HG02981 (cell line): ENCODE data around the gene CREM.

Experiments used
- ATAC-seq: cut with Tn5 transposase; IDR thresholded peaks from one replicate; pipeline ENCODE4 v1.9.1; 2021; ENCODE audit warnings: mild to moderate bottlenecking, moderate library complexity; ENCODE audit not compliant: unreplicated experiment

The CREM gene

DNA sequence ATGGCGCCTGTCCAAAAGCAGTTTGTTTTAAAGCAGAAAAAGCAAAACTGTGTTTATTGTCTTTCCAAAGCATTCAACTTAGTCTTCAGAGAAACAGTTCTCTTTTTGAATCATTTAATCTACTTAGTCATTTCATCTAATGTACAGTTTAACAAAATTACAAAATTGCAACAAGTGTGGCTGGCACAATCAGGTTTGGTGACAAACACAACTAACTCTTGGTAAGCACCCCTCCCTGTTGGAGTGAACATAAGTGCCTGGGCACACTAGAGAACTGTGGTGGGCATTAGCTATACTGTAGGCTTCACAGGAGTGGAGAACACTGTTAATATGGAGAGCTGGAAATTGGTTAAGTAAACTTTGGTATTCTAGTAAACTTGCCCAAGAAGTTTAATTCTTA lies 6.9 kb downstream of the CREM start:
- ATAC-seq = no peak

DNA sequence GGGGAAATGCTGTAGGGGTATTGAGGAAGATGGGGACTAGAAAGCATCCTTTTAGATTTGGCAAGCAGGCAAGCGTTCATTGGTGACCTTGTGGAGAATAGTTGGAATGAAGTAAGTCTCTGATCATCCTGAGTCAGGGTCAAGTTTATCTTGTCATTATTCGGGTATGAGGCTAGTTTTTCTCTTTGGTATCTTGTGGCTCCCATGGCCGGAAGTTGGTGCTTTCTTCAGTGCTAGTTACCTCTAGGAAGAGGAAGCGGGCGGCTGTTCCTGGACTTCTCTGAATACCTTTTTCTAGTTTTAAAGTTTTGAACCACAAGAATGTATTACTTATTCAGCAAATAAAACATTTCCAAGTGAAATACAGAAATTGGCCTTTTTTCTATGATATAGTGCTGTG lies 9.2 kb downstream of the CREM start:
- no peak for ATAC-seq

DNA sequence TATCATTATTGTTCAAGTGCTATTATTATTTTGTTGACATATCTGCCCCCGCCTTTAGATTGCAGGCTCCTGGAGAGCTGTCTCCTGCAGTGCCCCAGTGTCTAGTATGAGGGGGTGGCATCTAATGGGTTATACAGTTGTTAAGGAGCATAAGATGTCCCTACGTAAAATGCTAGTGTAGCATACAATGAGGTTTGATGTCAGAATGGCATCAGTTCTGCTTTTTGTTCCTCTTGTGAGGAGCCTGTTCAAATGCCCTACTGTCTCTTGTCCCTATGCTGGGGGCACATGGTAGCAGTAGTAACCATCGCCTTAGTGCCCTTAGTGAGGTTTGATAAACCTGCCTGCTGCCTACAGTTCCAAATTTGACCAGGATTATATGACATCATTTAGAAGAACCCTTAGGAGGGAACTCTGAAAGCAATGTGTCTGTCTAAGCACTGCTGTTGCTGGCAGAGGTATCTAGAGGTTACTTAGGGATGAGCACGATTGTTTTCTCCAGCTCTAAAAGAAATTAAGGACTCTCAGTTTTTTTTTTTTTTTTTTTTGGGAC lies 9.7 kb downstream of the CREM start:
- ATAC-seq = peak; percentile 62

DNA sequence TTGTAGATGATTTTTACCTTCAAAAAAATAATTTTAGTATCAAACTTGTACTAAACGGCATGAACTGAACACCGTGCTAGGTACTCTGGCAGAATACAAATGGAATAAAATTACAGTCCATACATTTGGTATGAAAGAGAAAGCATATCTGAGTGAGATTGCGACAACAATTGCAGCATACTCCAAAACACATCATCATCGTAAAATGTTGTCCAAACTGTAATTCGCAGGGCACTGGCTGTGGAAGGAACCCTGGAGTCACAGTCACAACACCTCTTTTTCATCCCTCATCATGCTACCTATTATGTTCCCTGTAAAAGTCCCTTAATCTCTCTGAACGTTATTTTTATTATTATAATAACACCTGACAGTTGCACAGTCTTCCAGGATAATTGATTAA lies 13.5 kb downstream of the CREM start:
- ATAC-seq = no peak

DNA sequence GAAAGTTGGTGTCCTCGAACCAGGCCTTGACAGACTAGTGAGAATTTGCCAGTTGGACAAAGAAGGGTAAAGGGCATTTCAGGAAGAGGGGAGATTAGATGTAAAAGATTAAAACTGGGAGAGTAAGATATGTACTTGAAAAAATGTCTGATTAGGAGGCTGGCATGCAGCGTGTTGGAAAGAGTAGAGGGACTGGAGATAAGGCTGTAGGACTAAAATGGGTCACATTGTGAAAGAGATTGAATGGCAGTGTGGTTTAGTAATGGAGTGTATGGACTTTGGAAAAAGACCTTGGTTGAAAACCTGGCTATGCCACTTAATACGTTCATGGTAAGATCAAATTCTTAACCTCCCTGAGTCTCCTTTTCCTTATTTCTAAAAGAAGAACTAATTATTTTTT lies 14.1 kb downstream of the CREM start:
- no peak for ATAC-seq

DNA sequence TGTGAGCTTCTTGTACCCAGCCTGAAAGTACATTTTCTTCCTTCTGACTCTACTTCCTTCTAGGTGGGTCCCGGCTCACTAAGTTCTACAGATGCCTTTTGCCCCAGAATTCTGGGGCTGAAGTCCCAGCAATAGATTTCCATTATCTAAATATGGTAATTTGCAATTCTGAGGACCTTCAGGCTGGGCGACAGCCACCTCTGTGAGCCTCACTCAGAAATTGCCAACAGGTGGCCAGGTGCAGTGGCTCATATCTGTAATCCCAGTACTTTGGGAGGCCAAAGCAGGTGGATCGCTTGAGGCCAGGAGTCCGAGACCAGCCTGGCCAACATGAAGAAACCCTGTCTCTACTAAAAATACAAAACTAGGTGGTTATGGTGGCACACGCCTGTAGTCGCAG lies 23.7 kb downstream of the CREM start:
- ATAC-seq = no peak

DNA sequence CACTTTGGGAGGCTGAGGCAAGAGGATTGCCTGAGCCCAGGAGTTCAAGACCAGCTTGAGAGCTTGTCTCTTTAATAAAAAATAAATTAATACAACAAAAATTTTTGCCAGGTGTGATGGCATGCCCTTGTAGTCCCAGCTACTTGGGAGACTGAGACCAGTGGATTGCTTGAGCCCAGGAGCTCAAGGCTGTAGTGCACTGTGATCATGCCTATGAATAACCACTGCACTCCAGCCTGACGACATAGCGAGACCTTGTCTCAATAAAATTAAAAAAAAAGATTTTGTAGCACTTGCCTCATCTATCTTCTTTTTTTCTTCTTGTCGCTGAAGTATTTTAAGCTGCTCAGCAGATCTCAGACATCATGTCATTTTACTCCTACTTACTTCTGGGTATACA lies 26.3 kb downstream of the CREM start:
- ATAC-seq = no peak

DNA sequence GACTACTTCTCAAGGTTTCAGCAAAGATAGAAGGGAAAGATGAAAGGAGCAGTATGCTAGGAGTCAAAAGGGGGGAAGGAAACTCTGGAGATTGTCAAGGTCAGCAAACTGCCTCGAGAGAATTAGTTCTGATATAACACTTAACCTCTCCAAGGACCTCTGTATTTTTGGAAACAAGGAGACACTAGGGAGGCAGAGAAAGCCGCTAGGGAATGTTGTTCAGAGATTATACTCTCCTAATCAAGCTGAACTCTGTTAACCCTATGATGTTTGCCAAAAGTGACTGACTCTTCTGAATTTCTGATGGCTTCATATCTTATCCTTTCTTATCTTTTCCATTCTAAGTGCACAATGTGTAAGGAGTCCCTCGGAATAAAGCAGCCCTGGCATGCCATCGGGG lies 27.1 kb downstream of the CREM start:
- no peak for ATAC-seq

DNA sequence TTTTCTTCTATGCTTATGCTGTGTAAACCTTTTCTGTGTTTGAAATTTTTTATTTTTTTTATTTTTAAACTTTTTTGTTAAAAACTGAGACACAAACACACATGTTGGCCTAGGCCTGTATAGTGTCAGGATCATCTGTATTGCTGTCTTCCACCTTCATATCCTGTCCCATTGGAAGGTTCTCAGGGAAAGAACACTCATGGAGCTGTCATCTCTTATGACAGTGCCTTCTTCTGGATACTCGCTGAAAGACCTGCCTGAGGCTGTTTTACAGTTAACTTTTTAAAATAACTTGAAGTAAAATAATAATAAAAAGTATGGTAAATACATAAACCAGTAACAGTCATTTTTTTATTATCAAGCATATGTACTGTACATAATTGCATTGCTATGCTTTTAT lies 34.1 kb downstream of the CREM start:
- no peak for ATAC-seq

DNA sequence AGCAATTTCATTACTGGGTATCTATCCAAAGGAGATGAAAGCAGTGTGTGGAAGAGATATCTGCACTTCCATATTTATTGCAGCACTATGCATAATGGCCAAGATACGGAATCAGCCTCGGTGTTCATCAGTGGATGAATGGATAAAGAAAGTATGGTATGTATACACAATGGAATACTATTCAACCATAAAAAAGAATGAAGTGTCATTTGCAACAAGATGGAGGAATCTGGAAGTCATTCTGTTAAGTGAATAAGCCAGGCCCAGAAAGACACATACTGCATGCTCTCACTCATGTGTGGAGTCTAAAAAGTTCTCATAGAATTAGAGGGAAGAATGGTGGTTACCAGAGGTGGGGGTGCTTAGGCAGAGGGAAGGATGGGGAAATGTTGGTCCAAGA lies 35.3 kb downstream of the CREM start:
- no peak for ATAC-seq

DNA sequence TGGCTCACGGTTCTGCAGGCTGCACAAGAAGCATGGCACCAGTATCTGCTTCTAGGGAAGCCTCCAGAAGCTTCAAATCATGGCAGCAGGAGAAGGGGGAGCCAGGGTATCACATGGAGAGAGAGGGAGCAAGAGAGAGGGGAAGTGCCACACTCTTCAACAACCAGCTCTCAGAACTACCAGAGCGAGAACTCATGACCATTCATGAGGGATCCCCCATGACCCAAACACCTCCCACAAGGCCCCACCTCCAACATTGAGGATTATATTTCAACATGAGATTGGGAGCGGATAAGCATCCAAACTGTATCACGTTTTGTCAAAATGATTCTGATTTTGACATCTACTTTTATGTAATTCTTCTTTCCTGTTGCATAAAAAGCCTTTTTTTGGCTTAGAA lies 38.5 kb downstream of the CREM start:
- no peak for ATAC-seq

DNA sequence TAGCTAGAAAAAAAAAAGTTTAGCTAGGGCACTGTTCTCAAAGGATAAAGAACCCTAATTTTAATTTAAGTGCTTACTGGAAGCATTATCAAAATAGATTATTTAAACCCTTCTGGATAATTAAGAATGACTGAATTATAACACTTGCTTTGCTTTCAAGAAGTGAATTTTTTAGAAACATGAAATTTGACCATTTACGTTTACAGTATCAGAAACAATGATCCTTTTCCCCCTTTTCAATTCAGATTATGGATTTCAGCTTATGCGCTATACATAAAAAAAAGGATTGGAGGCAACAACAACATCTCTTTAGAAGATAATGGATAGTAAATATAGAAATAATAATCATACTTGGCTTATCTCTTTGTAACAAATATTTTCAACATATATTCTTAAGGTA lies 39.2 kb downstream of the CREM start:
- ATAC-seq = no peak

DNA sequence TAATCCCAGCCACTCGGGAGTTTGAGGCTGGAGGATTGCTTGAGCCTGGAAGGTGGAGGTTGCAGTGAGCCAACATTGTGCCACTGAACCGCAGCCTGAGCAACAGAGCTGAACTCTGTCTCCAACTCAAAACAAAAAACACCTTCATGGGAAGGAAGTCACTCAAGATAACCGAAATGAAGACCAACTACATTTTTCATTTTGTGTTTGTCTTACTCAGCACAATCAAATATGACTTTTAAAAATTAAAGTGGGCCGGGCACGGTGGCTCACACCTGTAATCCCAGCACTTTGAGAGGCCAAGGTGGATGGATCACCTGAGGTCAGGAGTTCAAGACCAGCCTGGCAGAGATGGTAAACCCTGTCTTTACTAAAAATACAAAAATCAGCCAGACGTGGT lies 40.0 kb downstream of the CREM start:
- no peak for ATAC-seq

DNA sequence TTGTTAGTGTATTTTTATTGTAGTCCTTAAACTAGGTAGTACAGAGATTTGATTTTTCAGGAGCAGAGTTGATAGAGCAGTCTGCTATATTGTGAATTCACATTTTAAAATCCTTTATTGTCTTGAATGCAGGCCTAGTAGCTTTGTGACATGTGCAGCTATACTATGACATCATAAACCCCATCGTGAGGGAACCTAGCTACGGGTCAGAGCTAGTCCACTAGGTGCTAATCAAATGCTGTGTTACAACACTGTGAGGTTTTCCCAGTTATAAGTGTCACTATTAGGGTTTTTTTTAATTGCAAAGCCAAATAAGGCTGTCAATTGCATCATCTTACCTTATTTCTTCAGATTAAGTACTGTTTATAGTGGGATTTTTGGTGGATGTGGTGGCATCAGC lies 40.7 kb downstream of the CREM start:
- ATAC-seq = no peak

DNA sequence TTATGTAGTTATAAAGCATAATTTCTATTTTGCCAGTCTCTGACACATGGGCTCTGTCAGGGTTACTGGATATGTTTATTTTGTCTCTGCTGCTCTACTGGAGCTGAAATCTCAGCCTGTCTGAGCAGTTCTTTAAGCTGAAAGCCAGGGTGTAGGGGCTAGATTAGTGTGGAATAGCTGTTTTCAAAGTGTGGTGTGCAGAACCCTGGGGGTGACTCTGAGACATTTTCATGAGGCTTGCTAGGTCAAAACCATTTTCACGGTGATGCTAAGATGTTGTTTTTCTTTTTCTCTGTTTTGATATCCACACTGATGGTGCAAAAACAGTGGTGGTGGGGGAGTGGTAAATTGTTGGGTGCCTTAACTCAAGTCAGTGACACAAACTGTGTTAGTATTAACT lies 45.5 kb downstream of the CREM start:
- ATAC-seq = no peak

DNA sequence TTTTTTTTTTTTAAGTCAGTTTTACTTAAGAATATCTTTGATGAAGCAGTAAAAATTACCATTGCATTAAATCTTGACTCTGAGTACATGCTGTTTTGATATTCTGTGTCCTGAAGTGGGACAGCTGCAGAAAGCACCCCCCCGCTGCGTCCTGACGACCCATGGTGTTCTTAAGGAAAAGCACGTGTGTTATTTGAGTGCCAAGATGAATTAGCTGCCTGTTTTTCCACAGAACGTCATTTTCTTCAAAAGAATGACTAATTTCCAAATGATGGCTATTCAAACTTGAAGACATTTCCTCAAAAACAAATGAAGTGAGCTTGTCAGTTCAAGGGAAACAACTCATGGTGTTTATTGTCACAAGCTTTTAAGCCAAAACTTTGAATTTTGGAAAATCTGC lies 45.9 kb downstream of the CREM start:
- no peak for ATAC-seq

DNA sequence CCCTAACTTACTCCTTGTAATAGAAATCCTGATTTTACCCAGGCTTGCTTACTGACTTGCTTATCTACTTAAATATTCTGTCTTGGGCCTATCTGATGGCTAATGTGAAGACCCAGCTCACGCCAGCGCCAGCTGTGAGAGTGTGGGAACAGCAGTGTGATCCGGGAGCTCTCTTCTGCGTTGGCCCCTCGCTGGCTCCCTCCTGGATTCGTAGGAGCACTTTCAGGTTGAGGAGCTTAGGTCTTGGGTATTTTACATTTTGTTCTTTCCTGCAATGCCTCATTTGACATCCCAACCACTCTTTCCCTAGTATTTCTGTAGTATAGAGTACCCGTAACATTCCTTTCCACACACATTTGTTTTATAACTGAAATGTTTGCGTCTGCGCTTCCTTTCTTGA lies 51.7 kb downstream of the CREM start:
- ATAC-seq = no peak

DNA sequence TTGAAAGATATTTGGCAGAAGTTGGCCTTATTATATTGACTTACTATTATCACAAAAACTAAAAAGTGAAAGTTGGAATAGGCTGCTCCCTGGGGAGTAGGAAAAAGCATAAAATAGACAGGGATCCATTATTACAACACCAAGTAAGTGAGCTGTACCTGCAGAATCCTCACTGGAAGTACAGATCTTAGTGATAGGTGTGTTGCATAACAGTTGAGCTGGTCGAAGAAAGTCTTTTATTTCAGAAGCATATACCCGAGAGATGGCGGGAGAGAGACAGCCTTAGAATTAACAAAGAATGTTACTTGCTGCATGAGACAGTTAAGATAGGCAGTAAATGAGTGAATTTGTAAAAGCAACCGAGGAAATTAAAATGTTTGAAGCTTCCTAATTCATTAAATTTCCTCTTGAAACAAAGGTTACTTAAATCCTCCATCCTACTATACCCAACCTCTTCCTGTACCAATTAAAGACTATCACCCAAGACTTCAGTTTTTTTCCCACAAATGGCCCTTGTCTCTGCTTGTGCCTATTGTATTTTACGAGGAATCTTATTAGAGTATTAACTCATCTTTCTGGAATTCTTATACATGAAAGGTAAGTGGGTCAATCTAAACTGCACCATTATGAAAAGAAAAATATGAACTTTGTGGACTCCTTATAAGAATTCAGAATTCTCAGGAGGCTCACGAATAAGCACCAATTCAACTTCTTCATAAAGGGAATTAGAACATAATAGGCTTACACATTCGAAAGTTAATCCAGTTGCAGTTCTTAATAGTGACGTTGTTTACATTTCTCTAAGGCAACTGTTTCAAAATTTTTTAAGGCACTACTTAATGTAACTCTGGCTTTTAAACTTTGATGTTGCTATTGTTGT lies 56.2 kb downstream of the CREM start:
- no peak for ATAC-seq

DNA sequence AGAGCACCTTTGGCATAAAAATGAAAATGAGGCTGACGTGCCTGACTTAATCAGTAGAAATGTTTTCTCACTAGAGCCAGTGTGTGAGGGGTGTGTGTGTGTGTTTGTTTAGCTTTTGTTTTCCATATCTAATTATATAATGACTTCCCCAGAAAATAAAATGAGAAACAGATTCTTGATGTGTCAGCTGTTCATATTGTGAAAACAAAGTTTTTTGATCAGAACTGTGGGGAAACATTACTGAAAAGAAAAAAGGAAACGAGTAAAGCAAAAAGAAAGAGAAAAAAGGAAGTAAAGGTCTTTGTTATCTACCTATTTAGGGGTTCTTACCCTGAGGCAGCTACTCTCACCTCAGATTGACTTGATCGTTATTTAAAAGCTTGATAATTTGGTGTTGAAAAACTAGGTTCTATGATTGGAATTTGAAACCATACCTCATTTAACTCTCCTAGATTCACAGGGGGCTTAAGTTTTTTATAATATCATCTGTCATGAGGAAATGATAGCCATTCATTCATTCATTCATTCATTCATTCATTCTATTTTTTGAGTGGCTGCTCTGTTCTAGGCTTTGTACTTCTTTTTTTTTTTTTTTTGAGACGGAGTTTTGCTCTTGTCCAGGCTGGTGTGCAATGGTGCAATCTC lies 58.0 kb downstream of the CREM start:
- ATAC-seq = no peak

DNA sequence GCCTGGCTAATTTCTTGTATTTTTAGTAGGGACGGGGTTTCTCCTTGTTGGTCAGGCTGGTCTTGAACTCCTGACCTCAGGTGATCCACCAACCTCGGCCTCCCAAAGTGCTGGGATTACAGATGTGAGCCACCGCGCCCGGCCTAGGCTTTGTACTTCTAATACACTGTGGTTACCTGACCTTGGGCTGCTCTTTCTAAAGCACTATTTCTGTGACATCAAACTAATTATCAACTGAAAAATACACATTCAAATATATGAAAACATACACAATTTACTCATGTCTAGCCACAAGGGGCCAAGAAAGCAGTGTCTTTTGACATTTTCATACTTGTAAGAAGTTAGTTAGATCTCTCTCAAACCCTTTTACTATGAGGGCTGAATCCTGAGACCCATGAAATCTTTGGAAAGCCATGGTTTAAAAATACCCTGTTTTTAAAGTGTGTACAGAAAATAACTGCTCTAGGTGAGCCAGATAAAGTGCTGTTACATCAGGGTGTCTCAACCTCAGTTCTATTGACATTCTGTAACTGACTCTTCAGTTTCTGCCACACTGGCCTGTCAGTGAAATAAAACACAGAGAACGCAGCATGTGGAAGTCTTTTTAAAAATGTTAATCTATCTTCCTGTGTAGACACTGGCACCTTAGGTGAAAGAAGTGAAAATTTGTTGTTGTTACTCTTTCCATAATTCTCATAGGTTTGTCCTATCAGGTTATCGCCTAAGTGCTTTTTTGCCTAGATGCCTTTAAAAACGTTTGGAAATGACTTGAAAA lies 58.8 kb downstream of the CREM start:
- ATAC-seq = no peak

DNA sequence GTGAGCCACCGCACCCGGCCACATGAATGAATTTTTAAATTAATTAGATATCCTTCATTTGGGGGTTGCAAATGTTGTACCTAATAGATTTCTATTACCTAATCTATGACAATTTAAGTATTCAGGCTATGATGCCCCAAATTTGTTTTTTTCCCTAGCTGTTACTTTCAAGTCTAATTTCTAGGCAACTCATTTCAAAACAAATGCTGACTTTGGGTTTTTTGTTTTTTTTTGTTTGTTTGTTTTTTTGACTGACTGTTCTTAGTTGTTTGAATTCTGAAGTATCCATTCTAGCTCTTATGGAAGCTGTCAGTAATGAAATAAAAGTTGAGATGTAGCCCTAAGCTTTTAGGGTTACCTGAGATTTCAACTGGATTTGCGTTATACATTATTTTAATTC lies 62.3 kb downstream of the CREM start:
- ATAC-seq = no peak

DNA sequence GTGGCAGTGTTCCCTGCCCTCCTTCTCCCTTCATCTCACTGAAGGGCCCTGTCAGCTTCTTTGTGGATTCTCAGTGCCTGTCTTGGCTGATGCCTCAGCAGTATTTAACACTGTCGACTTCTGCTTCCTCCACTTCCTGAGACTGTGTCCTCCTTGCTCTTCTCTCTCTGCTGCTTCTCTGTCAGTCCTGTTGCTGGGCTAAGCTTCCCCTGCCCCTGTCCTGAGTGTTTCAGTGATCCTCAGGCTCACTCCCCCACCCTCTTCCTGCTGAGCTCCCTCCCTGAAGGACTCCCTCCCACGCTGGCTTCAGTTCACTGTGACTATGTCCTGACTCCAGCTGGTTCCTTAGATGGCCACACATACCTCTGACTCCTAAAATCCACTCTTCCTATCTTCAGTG lies 64.9 kb downstream of the CREM start:
- no peak for ATAC-seq
